ENCODE data around the gene GCK.

Gene GCK

GRCh38 chr7:44094365-44094764 lies 94.9 kb downstream of the GCK start:
- H3K4me1 ChIP-seq = peaks cover 0 to 74% (median 40%) of the 10 kb centered on the region in 4 donors
- H3K36me3 ChIP-seq = no peaks in the 10 kb centered on the region
- intact Hi-C loops (cut with DNase I; ENCODE audit: low total_unique reads) = no loop called here
- H3K27ac ChIP-seq = peak overlapping the region; percentile 93 to 98
- H3K4me3 ChIP-seq = no peak overlapping the region
- H3K9me3 ChIP-seq = no peaks in the 10 kb centered on the region
- DNase-seq = no peak
- no peak for TF ChIP-seq CTCF (IDR thresholded peaks at IDR 0.05)
- no peaks in the 10 kb centered on the region for H3K27me3 ChIP-seq

All from tibial artery (tissue), 4 donors.